ENCODE data around the gene HPS4.

The HPS4 gene

GRCh38 chr22:26401726-26402125, 81.9 kb downstream of the HPS4 start:
- Histone ChIP-seq H3K27me3 (ENCODE audit: insufficient read depth, low read length) (no peaks in the 10 kb centered on the region), H3K4me3 (ENCODE audit: low read length) (no peak overlapping the region), H3K4me1 (ENCODE audit: insufficient read depth, low read length) (peaks cover 23% of the 10 kb centered on the region), H3K36me3 (ENCODE audit: insufficient read depth, low read length) (no peaks in the 10 kb centered on the region), H3K9me3 (ENCODE audit: low read length) (no peaks in the 10 kb centered on the region), H2AFZ (ENCODE audit: low read depth, low read length) (no peak overlapping the region)

Data from neuron (in vitro differentiated cells).